ENCODE measurements around the gene SPINK7.

Gene SPINK7

DNA sequence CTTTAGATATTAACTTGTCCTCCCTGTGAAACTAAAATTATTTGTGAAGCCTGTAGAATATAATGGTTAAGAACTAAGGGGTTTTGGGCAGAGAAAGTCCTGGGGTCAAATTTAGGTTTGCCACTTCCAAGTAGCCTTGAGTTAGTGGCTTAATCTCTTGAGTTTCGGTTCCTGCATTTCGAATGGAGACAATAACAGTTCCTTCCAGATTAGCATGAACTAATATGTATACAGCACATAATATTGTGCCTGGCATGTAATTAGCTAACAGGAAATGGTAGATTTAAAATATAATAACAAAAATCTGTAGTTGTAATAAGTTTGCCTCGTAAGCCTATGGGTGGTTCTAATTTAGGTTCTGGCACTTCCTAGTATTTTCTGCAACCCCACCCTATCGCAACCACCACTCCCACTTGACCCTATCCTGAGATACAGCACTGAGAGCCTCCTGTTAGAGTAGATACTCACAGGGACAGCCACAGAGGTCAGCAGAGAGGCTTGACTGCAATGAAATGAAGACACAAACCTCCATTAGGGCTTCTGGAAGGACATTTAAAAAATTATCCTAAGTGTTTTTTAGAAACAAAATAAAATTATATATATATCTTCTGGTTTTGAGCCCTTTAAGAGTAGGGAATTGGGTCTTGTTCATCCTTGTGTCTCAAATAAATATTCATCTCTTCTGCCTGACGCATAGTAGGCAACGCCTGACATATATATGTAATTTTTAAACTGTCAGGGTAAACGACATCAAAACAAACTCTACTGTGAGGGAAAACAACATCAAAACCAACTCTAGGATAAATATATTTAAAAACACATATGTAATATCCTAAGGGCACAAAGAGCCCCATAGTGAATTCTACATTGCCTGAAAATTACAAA, 31.6 kb downstream of the SPINK7 start:
- no peak for DNase-seq (ENCODE audit: low read depth in 2 of 3, low spot score in 1 of 3)

DNA sequence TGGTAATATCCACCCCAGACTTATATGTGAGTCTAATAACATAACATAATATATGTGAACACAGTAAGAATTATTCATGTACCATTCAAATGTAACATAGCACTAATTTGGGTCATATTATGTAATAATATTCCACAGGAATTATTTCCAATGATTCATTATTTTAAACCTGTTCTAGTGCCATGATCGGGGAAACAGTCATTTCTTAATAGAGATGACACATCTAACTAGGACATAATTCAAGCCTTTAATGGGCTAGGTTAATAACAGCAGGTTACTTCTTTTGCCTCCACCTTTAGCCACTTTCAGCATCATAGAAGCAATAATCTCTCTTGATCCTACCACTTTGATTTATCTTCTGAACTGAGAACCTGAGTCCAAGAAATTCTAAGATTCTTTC, 35.5 kb downstream of the SPINK7 start:
- DNase-seq (ENCODE audit: low read depth in 2 of 3, low spot score in 1 of 3), result no peak

DNA sequence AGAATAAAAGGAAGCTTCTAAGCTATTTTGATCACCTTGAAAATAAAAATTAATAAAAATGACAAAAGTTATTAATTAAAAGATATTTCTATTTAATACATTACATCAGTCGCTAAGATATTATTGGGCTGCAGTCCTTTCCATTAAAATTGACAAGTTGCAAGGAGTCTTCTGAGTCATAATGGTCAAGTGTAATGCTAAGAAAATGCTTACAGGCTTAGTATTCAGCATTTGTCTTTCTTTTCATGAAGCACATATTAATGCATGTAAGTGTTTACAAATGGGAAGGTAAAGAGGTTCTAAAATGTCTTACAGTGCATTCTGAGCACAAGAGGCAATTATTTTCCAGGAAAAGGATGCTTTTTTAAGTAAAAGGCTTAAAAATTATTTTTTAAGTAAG, 40.5 kb downstream of the SPINK7 start:
- no peak for DNase-seq (ENCODE audit: low read depth in 2 of 3, low spot score in 1 of 3)

DNA sequence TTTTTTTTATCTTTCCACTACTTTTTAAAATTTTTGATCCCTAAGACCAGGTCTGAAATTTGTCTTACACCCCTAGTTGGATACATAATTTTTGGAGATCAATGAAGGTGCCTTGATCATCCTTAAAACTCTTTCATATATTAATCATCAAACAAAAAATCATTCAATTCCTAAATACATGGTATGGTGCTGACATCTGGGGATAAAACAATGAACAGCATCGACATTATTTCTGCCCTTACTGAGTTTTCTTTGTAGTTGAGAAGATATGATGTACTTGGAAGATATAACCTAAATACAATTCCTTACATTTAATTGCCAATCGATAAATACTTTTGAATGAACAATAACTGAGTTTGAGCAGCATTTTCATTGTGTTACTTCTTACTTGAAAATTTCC, 41.4 kb downstream of the SPINK7 start:
- DNase-seq (ENCODE audit: low read depth in 2 of 3, low spot score in 1 of 3), result no peak

DNA sequence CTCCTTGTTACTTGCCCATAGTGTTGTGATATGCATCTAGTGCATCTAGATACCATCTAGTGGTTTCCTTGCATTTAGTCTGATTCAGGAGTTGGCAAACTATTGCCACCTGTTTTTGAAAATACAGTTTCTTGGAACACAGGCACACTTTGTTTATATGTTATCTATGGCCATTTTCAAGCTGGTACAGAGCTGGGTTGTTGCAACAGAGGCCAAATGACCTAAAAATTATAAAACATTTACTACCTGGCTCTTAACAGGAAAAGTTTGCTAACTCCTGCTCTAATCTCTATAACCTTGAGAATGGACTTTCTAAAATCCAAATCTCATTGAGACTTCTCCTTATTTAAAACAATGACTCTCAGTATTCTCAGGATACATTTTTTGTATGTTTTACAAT, 52.1 kb downstream of the SPINK7 start:
- DNase-seq (ENCODE audit: low read depth in 2 of 3, low spot score in 1 of 3), result no peak

Measured in stimulated activated CD4-positive, alpha-beta T cell treated with anti-CD3 and anti-CD28 coated beads, Interleukin-12 subunit alpha, Interleukin-12 subunit beta, amount 100 ng/mL, for 48 hours (primary cell).